ENCODE results near the gene FAM118B.

DNA sequence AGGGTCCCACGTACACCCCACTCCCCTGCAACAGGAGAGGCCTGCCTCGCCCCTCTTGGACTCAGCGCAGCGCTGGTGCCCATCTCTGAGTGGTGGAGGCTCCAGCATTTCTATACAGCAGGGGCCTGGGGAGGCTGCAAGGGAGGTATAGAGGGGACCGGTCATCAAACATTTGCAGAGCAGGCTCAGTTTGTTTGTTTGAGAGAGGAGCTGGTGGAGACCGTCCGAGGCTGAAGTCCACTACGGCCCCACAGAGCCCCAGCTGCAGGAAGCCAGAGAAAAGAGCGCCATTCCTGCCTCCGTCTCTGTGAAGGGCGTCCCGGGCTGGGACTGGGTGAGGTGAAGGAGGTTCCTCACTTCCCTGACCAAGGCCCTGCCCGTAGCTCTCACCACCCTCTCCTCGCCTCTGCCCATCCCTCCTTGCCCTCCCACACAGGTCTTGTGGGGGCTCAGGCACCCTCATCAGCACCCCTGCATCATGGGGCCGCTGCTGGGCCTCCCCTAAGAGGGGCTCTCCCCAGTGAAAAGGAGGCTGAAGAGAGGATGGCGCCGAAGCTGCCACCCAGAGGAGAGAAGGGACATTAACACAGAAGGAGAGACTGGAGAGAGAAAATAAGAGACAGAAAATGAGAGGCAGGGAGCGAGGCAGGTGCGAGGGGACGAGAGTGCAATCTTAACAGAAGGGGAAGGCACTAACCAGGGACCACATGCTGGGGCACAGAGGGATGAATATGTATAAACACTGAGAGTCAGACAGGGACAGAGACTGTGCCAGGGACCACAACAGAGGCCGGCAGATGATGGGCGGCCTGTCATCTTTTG, 24.7 kb upstream of the FAM118B start:
- TF ChIP-seq SP1 (IDR thresholded peaks at IDR 0.05) = peak; percentile 36
- TF ChIP-seq, protein P1, sequence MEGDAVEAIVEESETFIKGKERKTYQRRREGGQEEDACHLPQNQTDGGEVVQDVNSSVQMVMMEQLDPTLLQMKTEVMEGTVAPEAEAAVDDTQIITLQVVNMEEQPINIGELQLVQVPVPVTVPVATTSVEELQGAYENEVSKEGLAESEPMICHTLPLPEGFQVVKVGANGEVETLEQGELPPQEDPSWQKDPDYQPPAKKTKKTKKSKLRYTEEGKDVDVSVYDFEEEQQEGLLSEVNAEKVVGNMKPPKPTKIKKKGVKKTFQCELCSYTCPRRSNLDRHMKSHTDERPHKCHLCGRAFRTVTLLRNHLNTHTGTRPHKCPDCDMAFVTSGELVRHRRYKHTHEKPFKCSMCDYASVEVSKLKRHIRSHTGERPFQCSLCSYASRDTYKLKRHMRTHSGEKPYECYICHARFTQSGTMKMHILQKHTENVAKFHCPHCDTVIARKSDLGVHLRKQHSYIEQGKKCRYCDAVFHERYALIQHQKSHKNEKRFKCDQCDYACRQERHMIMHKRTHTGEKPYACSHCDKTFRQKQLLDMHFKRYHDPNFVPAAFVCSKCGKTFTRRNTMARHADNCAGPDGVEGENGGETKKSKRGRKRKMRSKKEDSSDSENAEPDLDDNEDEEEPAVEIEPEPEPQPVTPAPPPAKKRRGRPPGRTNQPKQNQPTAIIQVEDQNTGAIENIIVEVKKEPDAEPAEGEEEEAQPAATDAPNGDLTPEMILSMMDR (IDR thresholded peaks at IDR 0.05; ENCODE audit: low read depth, low read length, missing input control) = no peak
- no peak for TF ChIP-seq EGR1 (IDR thresholded peaks at IDR 0.05; ENCODE audit: low read depth in 2 of 2)
- peak in 1 of 2 donors; percentile 37 for TF ChIP-seq HNF4A (conservative IDR thresholded peaks at IDR 0.05)
- TF ChIP-seq MAX (IDR thresholded peaks at IDR 0.05) = no peak
- TF ChIP-seq ATF3 (IDR thresholded peaks at IDR 0.05) = no peak
- no peak for TF ChIP-seq TAF1 (conservative IDR thresholded peaks at IDR 0.05)
- no peak for TF ChIP-seq JUND (IDR thresholded peaks at IDR 0.05)
- TF ChIP-seq YY1 (IDR thresholded peaks at IDR 0.05) = no peak
- TF ChIP-seq RXRA (IDR thresholded peaks at IDR 0.05) = no peak
- TF ChIP-seq FOXA1 (IDR thresholded peaks at IDR 0.05) = no peak
- TF ChIP-seq, protein P2, sequence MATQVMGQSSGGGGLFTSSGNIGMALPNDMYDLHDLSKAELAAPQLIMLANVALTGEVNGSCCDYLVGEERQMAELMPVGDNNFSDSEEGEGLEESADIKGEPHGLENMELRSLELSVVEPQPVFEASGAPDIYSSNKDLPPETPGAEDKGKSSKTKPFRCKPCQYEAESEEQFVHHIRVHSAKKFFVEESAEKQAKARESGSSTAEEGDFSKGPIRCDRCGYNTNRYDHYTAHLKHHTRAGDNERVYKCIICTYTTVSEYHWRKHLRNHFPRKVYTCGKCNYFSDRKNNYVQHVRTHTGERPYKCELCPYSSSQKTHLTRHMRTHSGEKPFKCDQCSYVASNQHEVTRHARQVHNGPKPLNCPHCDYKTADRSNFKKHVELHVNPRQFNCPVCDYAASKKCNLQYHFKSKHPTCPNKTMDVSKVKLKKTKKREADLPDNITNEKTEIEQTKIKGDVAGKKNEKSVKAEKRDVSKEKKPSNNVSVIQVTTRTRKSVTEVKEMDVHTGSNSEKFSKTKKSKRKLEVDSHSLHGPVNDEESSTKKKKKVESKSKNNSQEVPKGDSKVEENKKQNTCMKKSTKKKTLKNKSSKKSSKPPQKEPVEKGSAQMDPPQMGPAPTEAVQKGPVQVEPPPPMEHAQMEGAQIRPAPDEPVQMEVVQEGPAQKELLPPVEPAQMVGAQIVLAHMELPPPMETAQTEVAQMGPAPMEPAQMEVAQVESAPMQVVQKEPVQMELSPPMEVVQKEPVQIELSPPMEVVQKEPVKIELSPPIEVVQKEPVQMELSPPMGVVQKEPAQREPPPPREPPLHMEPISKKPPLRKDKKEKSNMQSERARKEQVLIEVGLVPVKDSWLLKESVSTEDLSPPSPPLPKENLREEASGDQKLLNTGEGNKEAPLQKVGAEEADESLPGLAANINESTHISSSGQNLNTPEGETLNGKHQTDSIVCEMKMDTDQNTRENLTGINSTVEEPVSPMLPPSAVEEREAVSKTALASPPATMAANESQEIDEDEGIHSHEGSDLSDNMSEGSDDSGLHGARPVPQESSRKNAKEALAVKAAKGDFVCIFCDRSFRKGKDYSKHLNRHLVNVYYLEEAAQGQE (IDR thresholded peaks at IDR 0.05) = no peak
- TF ChIP-seq ZBTB33 (IDR thresholded peaks at IDR 0.05) = no peak
